Pons (tissue), 1 donor: ENCODE measurements around the gene PDS5B.
A peak's percentile ranks its signal among the peaks of the same experiment; 100 is the strongest.
"Not testable (repeated sequence)": the region's sequence is repeated elsewhere in the genome, so short reads cannot be mapped to it uniquely, and the experiment has no call there.

Experiments used
- DNase-seq: peaks from one replicate; pipeline ENCODE4 v3.0.0-alpha.2; 2016; ENCODE audit warnings: low spot score

The PDS5B gene

GRCh38 chr13:32726374-32727037, 140.3 kb downstream of the PDS5B start:
- no peak for DNase-seq

- DNase-seq: no peak
Measured at GRCh38 chr13:32728327-32728726, 142.1 kb downstream of the PDS5B start.

- not testable (repeated sequence) for DNase-seq
Measured at GRCh38 chr13:32729097-32729496, 142.8 kb downstream of the PDS5B start.

- DNase-seq: no peak
Measured at GRCh38 chr13:32731074-32731473, 144.8 kb downstream of the PDS5B start.

- DNase-seq: no peak
Measured at GRCh38 chr13:32731576-32731975, 145.3 kb downstream of the PDS5B start.

- no peak for DNase-seq
Measured at GRCh38 chr13:32733690-32734089, 147.4 kb downstream of the PDS5B start.

- DNase-seq: no peak
Measured at GRCh38 chr13:32734511-32734910, 148.3 kb downstream of the PDS5B start.

GRCh38 chr13:32735859-32736258, 149.6 kb downstream of the PDS5B start:
- DNase-seq: no peak

- no peak for DNase-seq
Measured at GRCh38 chr13:32736648-32737047, 150.4 kb downstream of the PDS5B start.

GRCh38 chr13:32737111-32737571, 150.9 kb downstream of the PDS5B start:
- peak; percentile 41 for DNase-seq

- DNase-seq: no peak
Measured at GRCh38 chr13:32737679-32738078, 151.4 kb downstream of the PDS5B start.

- DNase-seq: no peak
Measured at GRCh38 chr13:32745509-32745908, 159.3 kb downstream of the PDS5B start.

GRCh38 chr13:32746474-32746873, 160.2 kb downstream of the PDS5B start:
- DNase-seq: no peak

- no peak for DNase-seq
Measured at GRCh38 chr13:32748305-32748704, 162.1 kb downstream of the PDS5B start.

GRCh38 chr13:32751340-32751739, 165.1 kb downstream of the PDS5B start:
- no peak for DNase-seq

GRCh38 chr13:32752311-32752710, 166.1 kb downstream of the PDS5B start:
- no peak for DNase-seq

GRCh38 chr13:32752997-32753606, 166.8 kb downstream of the PDS5B start:
- no peak for DNase-seq

- no peak for DNase-seq
Measured at GRCh38 chr13:32754179-32754578, 167.9 kb downstream of the PDS5B start.

GRCh38 chr13:32759152-32759551, 172.9 kb downstream of the PDS5B start:
- no peak for DNase-seq

GRCh38 chr13:32761472-32761871, 175.2 kb downstream of the PDS5B start:
- no peak for DNase-seq

- DNase-seq: no peak
Measured at GRCh38 chr13:32779119-32779518, 192.9 kb downstream of the PDS5B start.

GRCh38 chr13:32781906-32782305, 195.7 kb downstream of the PDS5B start:
- DNase-seq: no peak

GRCh38 chr13:32783067-32783466, 196.8 kb downstream of the PDS5B start:
- no peak for DNase-seq

- DNase-seq: no peak
Measured at GRCh38 chr13:32790731-32791130, 204.5 kb downstream of the PDS5B start.
